Measurements from ENCODE around the gene ZNF670.

Gene ZNF670

GRCh38 chr1:247103859-247104591 is 25.4 kb upstream of the ZNF670 start, which contains the start of gene ZNF669:
Gene ZNF669 (minus strand): TSS chr1:247104356. CDS start chr1:247104199, 157 bp downstream.
- DNase-seq (ENCODE audit: low read depth in 2 of 2): peak; percentile 82 to 92

GRCh38 chr1:247102381-247102780 is 23.8 kb upstream of the ZNF670 start:
- DNase-seq (ENCODE audit: low read depth in 2 of 2): no peak

- DNase-seq (ENCODE audit: low read depth in 2 of 2): no peak
These were observed 22.2 kb upstream of the ZNF670 start for GRCh38 chr1:247100676-247101279.

GRCh38 chr1:247096958-247097357 is 18.3 kb upstream of the ZNF670 start:
- DNase-seq (ENCODE audit: low read depth in 2 of 2): no peak

GRCh38 chr1:247096544-247096943 is 17.9 kb upstream of the ZNF670 start:
- no peak for DNase-seq (ENCODE audit: low read depth in 2 of 2)

- DNase-seq (ENCODE audit: low read depth in 2 of 2): no peak
These were observed 17.5 kb upstream of the ZNF670 start for GRCh38 chr1:247096112-247096511.

- no peak for DNase-seq (ENCODE audit: low read depth in 2 of 2)
These were observed 11.8 kb upstream of the ZNF670 start for GRCh38 chr1:247090455-247090854.

GRCh38 chr1:247089616-247090375 is 11.2 kb upstream of the ZNF670 start:
- DNase-seq (ENCODE audit: low read depth in 2 of 2): no peak

GRCh38 chr1:247088967-247089366 is 10.4 kb upstream of the ZNF670 start:
- DNase-seq (ENCODE audit: low read depth in 2 of 2): no peak

- no peak for DNase-seq (ENCODE audit: low read depth in 2 of 2)
These were observed 8.6 kb upstream of the ZNF670 start for GRCh38 chr1:247087256-247087655.

- DNase-seq (ENCODE audit: low read depth in 2 of 2): no peak
These were observed 6.7 kb upstream of the ZNF670 start for GRCh38 chr1:247085310-247085709.

- no peak for DNase-seq (ENCODE audit: low read depth in 2 of 2)
These were observed 6.2 kb upstream of the ZNF670 start for GRCh38 chr1:247084771-247085170.

GRCh38 chr1:247079141-247079874 is 697 bp upstream of the ZNF670 start:
- no peak for DNase-seq (ENCODE audit: low read depth in 2 of 2)

GRCh38 chr1:247077876-247078257 is 744 bp downstream of the ZNF670 start:
- no peak for DNase-seq (ENCODE audit: low read depth in 2 of 2)

- no peak for DNase-seq (ENCODE audit: low read depth in 2 of 2)
These were observed 1.4 kb downstream of the ZNF670 start for GRCh38 chr1:247077213-247077612.

- no peak for DNase-seq (ENCODE audit: low read depth in 2 of 2)
These were observed 8.0 kb downstream of the ZNF670 start for GRCh38 chr1:247070645-247071044.

GRCh38 chr1:247064304-247064703 is 14.3 kb downstream of the ZNF670 start:
- DNase-seq (ENCODE audit: low read depth in 2 of 2): no peak

GRCh38 chr1:247060771-247061170 is 17.8 kb downstream of the ZNF670 start:
- DNase-seq (ENCODE audit: low read depth in 2 of 2): no peak

GRCh38 chr1:247056071-247056470 is 22.5 kb downstream of the ZNF670 start:
- no peak for DNase-seq (ENCODE audit: low read depth in 2 of 2)

- no peak for DNase-seq (ENCODE audit: low read depth in 2 of 2)
These were observed 23.6 kb downstream of the ZNF670 start for GRCh38 chr1:247054992-247055415.

- no peak for DNase-seq (ENCODE audit: low read depth in 2 of 2)
These were observed 30.9 kb downstream of the ZNF670 start for GRCh38 chr1:247047702-247048101.

- DNase-seq (ENCODE audit: low read depth in 2 of 2): no peak
These were observed 31.4 kb downstream of the ZNF670 start for GRCh38 chr1:247047260-247047659.
